ENCODE results near the gene TNFSF18. TPM values are rescaled to one million over a fixed set of nuclear protein-coding genes. Genes with fewer than 3 reads are reported as not detected.

The TNFSF18 gene
- total RNA-seq, 1 donor from 2014 or later = not detected

GRCh38 chr1:173064011-173064410 is 13.3 kb upstream of the TNFSF18 start:
- TF ChIP-seq POLR2A (IDR thresholded peaks at IDR 0.05) (no peak), POLR2AphosphoS5 (IDR thresholded peaks at IDR 0.05; ENCODE audit: insufficient read depth in 1 of 2, low read depth in 1 of 2) (no peak), CTCF (IDR thresholded peaks at IDR 0.05) (no peak)
- DNase-seq (ENCODE audit: extremely low spot score in 2 of 2) = no peak
- H3K27ac ChIP-seq = no peak overlapping the region

GRCh38 chr1:173063171-173063570 is 12.4 kb upstream of the TNFSF18 start:
- no peak for TF ChIP-seq POLR2AphosphoS5 (IDR thresholded peaks at IDR 0.05; ENCODE audit: insufficient read depth in 1 of 2, low read depth in 1 of 2)
- no peaks in the 10 kb centered on the region for H3K9me3 ChIP-seq
- no peaks in the 10 kb centered on the region for H3K27me3 ChIP-seq
- no peaks in the 10 kb centered on the region for H3K36me3 ChIP-seq
- intact Hi-C loops (cut with DNase I) = no loop called here
- no peaks in the 10 kb centered on the region for H3K4me1 ChIP-seq
- no peak overlapping the region for H3K4me3 ChIP-seq
- no peak overlapping the region for H3K27ac ChIP-seq
- no peak for DNase-seq (ENCODE audit: extremely low spot score in 2 of 2)

More at GRCh38 chr1:173064011-173064410, 13.3 kb upstream of the TNFSF18 start:
- Histone ChIP-seq H3K4me1 (no peaks in the 10 kb centered on the region), H3K27me3 (no peaks in the 10 kb centered on the region), H3K36me3 (no peaks in the 10 kb centered on the region), H3K9me3 (no peaks in the 10 kb centered on the region), H3K4me3 (no peak overlapping the region)
- intact Hi-C loops (cut with DNase I) = no loop called here

GRCh38 chr1:173062150-173062938 is 11.6 kb upstream of the TNFSF18 start:
- DNase-seq (ENCODE audit: extremely low spot score in 2 of 2) = no peak
- H3K36me3 ChIP-seq = no peaks in the 10 kb centered on the region
- no peak overlapping the region for H3K27ac ChIP-seq
- intact Hi-C loops (cut with DNase I) = no loop called here
- H3K27me3 ChIP-seq = no peaks in the 10 kb centered on the region
- H3K4me1 ChIP-seq = no peaks in the 10 kb centered on the region
- no peak overlapping the region for H3K4me3 ChIP-seq
- no peaks in the 10 kb centered on the region for H3K9me3 ChIP-seq
- no peak for TF ChIP-seq CTCF (IDR thresholded peaks at IDR 0.05)
- TF ChIP-seq POLR2A (IDR thresholded peaks at IDR 0.05) = no peak
- no peak for TF ChIP-seq POLR2AphosphoS5 (IDR thresholded peaks at IDR 0.05; ENCODE audit: insufficient read depth in 1 of 2, low read depth in 1 of 2)

GRCh38 chr1:173058556-173058955 is 7.8 kb upstream of the TNFSF18 start:
- no peaks in the 10 kb centered on the region for H3K27me3 ChIP-seq
- no peak for DNase-seq (ENCODE audit: extremely low spot score in 2 of 2)
- intact Hi-C loops (cut with DNase I) = no loop called here
- H3K9me3 ChIP-seq = no peaks in the 10 kb centered on the region
- H3K4me3 ChIP-seq = no peak overlapping the region
- no peak overlapping the region for H3K27ac ChIP-seq
- H3K4me1 ChIP-seq = no peaks in the 10 kb centered on the region
- TF ChIP-seq POLR2AphosphoS5 (IDR thresholded peaks at IDR 0.05; ENCODE audit: insufficient read depth in 1 of 2, low read depth in 1 of 2) (no peak), CTCF (IDR thresholded peaks at IDR 0.05) (no peak), POLR2A (IDR thresholded peaks at IDR 0.05) (no peak)
- no peaks in the 10 kb centered on the region for H3K36me3 ChIP-seq

GRCh38 chr1:173057984-173058383 is 7.2 kb upstream of the TNFSF18 start:
- TF ChIP-seq POLR2A (IDR thresholded peaks at IDR 0.05) = no peak
- TF ChIP-seq POLR2AphosphoS5 (IDR thresholded peaks at IDR 0.05; ENCODE audit: insufficient read depth in 1 of 2, low read depth in 1 of 2) = no peak
- TF ChIP-seq CTCF (IDR thresholded peaks at IDR 0.05) = no peak
- Histone ChIP-seq H3K4me1 (no peaks in the 10 kb centered on the region), H3K9me3 (no peaks in the 10 kb centered on the region), H3K36me3 (no peaks in the 10 kb centered on the region), H3K4me3 (no peak overlapping the region), H3K27ac (no peak overlapping the region), H3K27me3 (no peaks in the 10 kb centered on the region)
- intact Hi-C loops (cut with DNase I) = no loop called here
- DNase-seq (ENCODE audit: extremely low spot score in 2 of 2) = no peak
